CD4-positive, alpha-beta T cell treated with Interleukin-15 for 4 hours (primary cell): ENCODE results near the gene SV2C.

Source experiments
- DNase-seq: peaks from one replicate; pipeline ENCODE4 v3.0.0-alpha.2; 2020; ENCODE audit warnings: low spot score

The SV2C gene

DNA sequence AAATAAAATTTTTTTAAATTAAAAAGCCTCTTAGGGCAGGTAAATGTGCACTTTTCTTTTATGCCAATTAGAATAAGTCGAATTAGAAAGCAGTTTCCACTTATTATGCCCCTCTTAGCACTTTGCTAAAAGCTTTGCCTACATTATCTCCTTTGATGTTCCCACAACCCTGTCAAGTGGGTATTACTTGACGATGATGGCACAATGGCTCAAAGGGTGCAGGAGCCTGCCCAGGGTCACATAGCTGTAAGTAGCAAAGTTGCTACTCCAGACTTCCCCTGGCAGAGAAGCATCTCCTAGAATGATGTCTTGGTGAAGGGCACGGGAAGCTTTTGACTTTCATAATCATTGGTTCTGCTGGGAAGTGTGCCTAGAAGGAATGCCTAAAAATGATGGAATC lies 301.5 kb downstream of the SV2C start:
- no peak for DNase-seq

DNA sequence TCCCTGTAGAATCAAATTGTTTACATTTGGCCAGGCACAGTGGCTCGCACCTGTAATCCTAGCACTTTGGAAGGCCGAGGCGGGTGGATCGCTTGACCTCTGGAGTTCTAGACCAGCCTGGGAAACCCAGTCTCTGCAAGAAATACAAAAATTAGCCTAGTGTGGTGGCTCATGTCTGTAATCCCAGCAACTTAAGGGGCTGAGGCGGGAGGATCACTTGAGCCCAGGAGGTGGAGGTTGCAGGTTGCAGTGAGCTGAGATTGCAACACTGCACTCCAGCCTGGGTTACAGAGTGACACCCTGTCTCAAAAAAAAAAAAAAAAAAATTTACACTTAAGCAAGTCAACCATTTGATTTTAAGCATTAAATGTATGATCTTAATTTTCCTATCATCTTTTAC lies 302.4 kb downstream of the SV2C start:
- no peak for DNase-seq

- no peak for DNase-seq
These were observed 303.2 kb downstream of the SV2C start for GRCh38 chr5:76386360-76386759.

- DNase-seq, result no peak
These were observed 305.1 kb downstream of the SV2C start for GRCh38 chr5:76388236-76388635.

- no peak for DNase-seq
These were observed 305.8 kb downstream of the SV2C start for GRCh38 chr5:76388791-76389512.

GRCh38 chr5:76389513-76390154 lies 306.5 kb downstream of the SV2C start:
- no peak for DNase-seq

DNA sequence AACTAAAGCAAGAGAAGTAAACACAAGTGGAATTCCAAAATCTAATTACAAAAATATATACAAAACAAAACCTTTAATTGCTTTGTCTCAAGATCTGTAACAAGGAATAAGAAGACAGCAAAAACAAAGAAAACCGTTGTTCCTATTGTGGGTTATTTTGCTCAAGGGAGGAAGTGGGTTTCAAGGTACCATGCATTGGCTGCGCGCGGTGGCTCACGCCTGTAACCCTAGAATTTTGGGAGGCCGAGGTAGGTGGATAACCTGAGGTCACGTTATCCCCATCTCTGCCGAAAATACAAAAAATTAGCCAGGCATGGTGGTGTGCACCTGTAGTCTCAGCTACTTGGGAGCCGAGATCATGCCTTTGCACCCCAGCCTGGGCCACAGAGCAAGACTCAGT lies 307.8 kb downstream of the SV2C start:
- DNase-seq, result no peak

- peak; percentile 37 for DNase-seq
These were observed 310.0 kb downstream of the SV2C start for GRCh38 chr5:76393035-76393680.

GRCh38 chr5:76397200-76397599 lies 314.0 kb downstream of the SV2C start:
- DNase-seq, result no peak

DNA sequence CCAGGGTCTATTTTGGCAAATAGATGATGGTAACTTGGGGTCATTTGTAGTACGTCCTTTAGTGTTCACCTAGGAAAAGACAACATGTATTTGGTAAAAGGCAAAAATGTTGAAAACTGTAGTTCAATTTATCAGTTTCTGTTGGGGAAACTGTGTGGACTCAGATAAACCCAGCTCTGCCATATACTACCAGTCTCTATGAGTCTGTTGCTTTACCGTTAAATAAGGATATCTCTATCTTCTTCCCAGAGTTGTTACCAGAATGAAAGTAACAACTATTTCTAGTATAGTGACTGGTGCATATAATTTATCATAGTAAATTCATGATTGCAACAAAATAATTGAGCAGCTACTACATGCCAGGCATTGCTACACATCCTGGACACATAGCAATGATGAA lies 316.1 kb downstream of the SV2C start:
- no peak for DNase-seq

DNA sequence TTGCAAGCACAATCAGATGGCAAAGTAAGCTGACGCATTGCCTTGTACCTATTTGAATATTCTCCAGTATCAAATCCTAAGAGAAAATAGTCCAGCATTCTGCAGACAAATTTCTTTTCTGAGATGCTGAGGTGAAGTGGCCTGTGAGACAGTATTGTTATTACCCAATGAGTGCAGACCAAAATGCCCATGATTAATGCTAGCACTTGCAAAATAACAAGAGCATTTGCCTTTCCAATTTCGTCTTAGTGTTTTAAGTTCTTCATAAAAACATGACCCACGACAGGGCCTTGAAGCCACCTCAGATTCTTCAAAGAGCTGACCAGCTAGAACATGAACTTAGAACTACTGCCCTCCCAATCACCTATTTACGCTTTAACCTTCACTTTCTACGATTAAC lies 317.3 kb downstream of the SV2C start:
- no peak for DNase-seq

GRCh38 chr5:76401801-76402250 lies 318.6 kb downstream of the SV2C start:
- DNase-seq, result peak; percentile 41

GRCh38 chr5:76402251-76402885 lies 319.2 kb downstream of the SV2C start:
- peak; percentile 85 for DNase-seq

- DNase-seq, result peak; percentile 85
These were observed 319.9 kb downstream of the SV2C start, which contains the start of gene IQGAP2 for GRCh38 chr5:76402886-76403765. Gene IQGAP2 (plus strand): TSS chr5:76403285. CDS start chr5:76403546, 261 bp downstream.
